Measurements from ENCODE around the gene SLC23A1.

SLC23A1 gene

GRCh38 chr5:139394123-139394653 lies 11.1 kb upstream of the SLC23A1 start:
- H3K4me1 ChIP-seq (ENCODE audit: control insufficient read depth in 1 of 2, insufficient read depth in 2 of 2, low read length in 2 of 2) = peaks cover 0 to 32% of the 10 kb centered on the region in 2 donors
- no peak overlapping the region for H3K27ac ChIP-seq (ENCODE audit: low read length)
- no peaks in the 10 kb centered on the region for H3K36me3 ChIP-seq (ENCODE audit: control insufficient read depth in 1 of 2, insufficient read depth in 2 of 2, low read length in 2 of 2)
- H3K4me3 ChIP-seq (ENCODE audit: low read depth in 1 of 2, low read length in 2 of 2) = peak overlapping the region; percentile 55 to 68
- H3K9me3 ChIP-seq (ENCODE audit: control insufficient read depth in 1 of 2, low read length in 2 of 2) = no peaks in the 10 kb centered on the region
- H3K27me3 ChIP-seq (ENCODE audit: low read depth, low read length) = peaks cover 11% of the 10 kb centered on the region

- Histone ChIP-seq H3K4me1 (ENCODE audit: control insufficient read depth in 1 of 2, insufficient read depth in 2 of 2, low read length in 2 of 2) (peaks cover 0 to 32% of the 10 kb centered on the region in 2 donors), H3K27ac (ENCODE audit: low read length) (no peak overlapping the region), H3K4me3 (ENCODE audit: low read depth in 1 of 2, low read length in 2 of 2) (peak overlapping the region; percentile 55 to 68)
Measured at GRCh38 chr5:139393497-139394122, 10.5 kb upstream of the SLC23A1 start.

GRCh38 chr5:139392678-139393496 lies 9.8 kb upstream of the SLC23A1 start:
- Histone ChIP-seq H3K9me3 (ENCODE audit: control insufficient read depth in 1 of 2, low read length in 2 of 2) (no peaks in the 10 kb centered on the region), H3K4me1 (ENCODE audit: control insufficient read depth in 1 of 2, insufficient read depth in 2 of 2, low read length in 2 of 2) (peaks cover 0 to 32% of the 10 kb centered on the region in 2 donors), H3K27ac (ENCODE audit: low read length) (no peak overlapping the region)

More at GRCh38 chr5:139393497-139394122, 10.5 kb upstream of the SLC23A1 start:
- Histone ChIP-seq H3K27me3 (ENCODE audit: low read depth, low read length) (peaks cover 11% of the 10 kb centered on the region), H3K9me3 (ENCODE audit: control insufficient read depth in 1 of 2, low read length in 2 of 2) (no peaks in the 10 kb centered on the region), H3K36me3 (ENCODE audit: control insufficient read depth in 1 of 2, insufficient read depth in 2 of 2, low read length in 2 of 2) (no peaks in the 10 kb centered on the region)

GRCh38 chr5:139392324-139392677 lies 9.2 kb upstream of the SLC23A1 start:
- peaks cover 0 to 32% of the 10 kb centered on the region in 2 donors for H3K4me1 ChIP-seq (ENCODE audit: control insufficient read depth in 1 of 2, insufficient read depth in 2 of 2, low read length in 2 of 2)

More at GRCh38 chr5:139392678-139393496, 9.8 kb upstream of the SLC23A1 start:
- peaks cover 11% of the 10 kb centered on the region for H3K27me3 ChIP-seq (ENCODE audit: low read depth, low read length)
- peak overlapping the region; percentile 55 to 68 for H3K4me3 ChIP-seq (ENCODE audit: low read depth in 1 of 2, low read length in 2 of 2)
- no peaks in the 10 kb centered on the region for H3K36me3 ChIP-seq (ENCODE audit: control insufficient read depth in 1 of 2, insufficient read depth in 2 of 2, low read length in 2 of 2)

GRCh38 chr5:139391570-139392323 lies 8.7 kb upstream of the SLC23A1 start:
- H3K9me3 ChIP-seq (ENCODE audit: control insufficient read depth in 1 of 2, low read length in 2 of 2) = no peaks in the 10 kb centered on the region
- peaks cover 11% of the 10 kb centered on the region for H3K27me3 ChIP-seq (ENCODE audit: low read depth, low read length)
- peak overlapping the region in 1 of 2 donors; percentile 68 for H3K4me3 ChIP-seq (ENCODE audit: low read depth in 1 of 2, low read length in 2 of 2)
- no peak overlapping the region for H3K27ac ChIP-seq (ENCODE audit: low read length)
- peaks cover 0 to 32% of the 10 kb centered on the region in 2 donors for H3K4me1 ChIP-seq (ENCODE audit: control insufficient read depth in 1 of 2, insufficient read depth in 2 of 2, low read length in 2 of 2)
- H3K36me3 ChIP-seq (ENCODE audit: control insufficient read depth in 1 of 2, insufficient read depth in 2 of 2, low read length in 2 of 2) = no peaks in the 10 kb centered on the region

More at GRCh38 chr5:139392324-139392677, 9.2 kb upstream of the SLC23A1 start:
- no peaks in the 10 kb centered on the region for H3K36me3 ChIP-seq (ENCODE audit: control insufficient read depth in 1 of 2, insufficient read depth in 2 of 2, low read length in 2 of 2)
- peak overlapping the region in 1 of 2 donors; percentile 68 for H3K4me3 ChIP-seq (ENCODE audit: low read depth in 1 of 2, low read length in 2 of 2)
- H3K27me3 ChIP-seq (ENCODE audit: low read depth, low read length) = peaks cover 11% of the 10 kb centered on the region
- no peaks in the 10 kb centered on the region for H3K9me3 ChIP-seq (ENCODE audit: control insufficient read depth in 1 of 2, low read length in 2 of 2)
- H3K27ac ChIP-seq (ENCODE audit: low read length) = no peak overlapping the region

- Histone ChIP-seq H3K27ac (ENCODE audit: low read length) (peak overlapping the region; percentile 8), H3K36me3 (ENCODE audit: control insufficient read depth in 1 of 2, insufficient read depth in 2 of 2, low read length in 2 of 2) (no peaks in the 10 kb centered on the region)
Measured at GRCh38 chr5:139390639-139391569, 7.8 kb upstream of the SLC23A1 start.

GRCh38 chr5:139389701-139390638 lies 6.9 kb upstream of the SLC23A1 start, which contains the start of gene MZB1:
Gene MZB1 (minus strand): TSS chr5:139389913. CDS start chr5:139389856, 57 bp downstream.
- H3K4me3 ChIP-seq (ENCODE audit: low read depth in 1 of 2, low read length in 2 of 2) = peak within 1 kb of the TSS in 1 of 2 donors; percentile 26
- peak within 1 kb of the TSS; percentile 8 for H3K27ac ChIP-seq (ENCODE audit: low read length)
- H3K4me1 ChIP-seq (ENCODE audit: control insufficient read depth in 1 of 2, insufficient read depth in 2 of 2, low read length in 2 of 2) = peaks cover 0 to 27% of the 10 kb centered on the region in 2 donors
- H3K36me3 ChIP-seq (ENCODE audit: control insufficient read depth in 1 of 2, insufficient read depth in 2 of 2, low read length in 2 of 2) = no peaks in the 10 kb centered on the region
- peaks cover 11% of the 10 kb centered on the region for H3K27me3 ChIP-seq (ENCODE audit: low read depth, low read length)
- H3K9me3 ChIP-seq (ENCODE audit: control insufficient read depth in 1 of 2, low read length in 2 of 2) = no peaks in the 10 kb centered on the region

More at GRCh38 chr5:139390639-139391569, 7.8 kb upstream of the SLC23A1 start:
- Histone ChIP-seq H3K9me3 (ENCODE audit: control insufficient read depth in 1 of 2, low read length in 2 of 2) (no peaks in the 10 kb centered on the region), H3K4me1 (ENCODE audit: control insufficient read depth in 1 of 2, insufficient read depth in 2 of 2, low read length in 2 of 2) (peaks cover 0 to 32% of the 10 kb centered on the region in 2 donors), H3K4me3 (ENCODE audit: low read depth in 1 of 2, low read length in 2 of 2) (no peak overlapping the region), H3K27me3 (ENCODE audit: low read depth, low read length) (peaks cover 11% of the 10 kb centered on the region)

- Histone ChIP-seq H3K4me3 (ENCODE audit: low read depth in 1 of 2, low read length in 2 of 2) (peak overlapping the region in 1 of 2 donors; percentile 37), H3K9me3 (ENCODE audit: control insufficient read depth in 1 of 2, low read length in 2 of 2) (no peaks in the 10 kb centered on the region), H3K36me3 (ENCODE audit: control insufficient read depth in 1 of 2, insufficient read depth in 2 of 2, low read length in 2 of 2) (no peaks in the 10 kb centered on the region), H3K27me3 (ENCODE audit: low read depth, low read length) (peaks cover 3% of the 10 kb centered on the region), H3K27ac (ENCODE audit: low read length) (no peak overlapping the region), H3K4me1 (ENCODE audit: control insufficient read depth in 1 of 2, insufficient read depth in 2 of 2, low read length in 2 of 2) (peaks cover 4 to 12% of the 10 kb centered on the region in 2 donors)
Measured at GRCh38 chr5:139388198-139388821, 5.2 kb upstream of the SLC23A1 start.

GRCh38 chr5:139387611-139388197 lies 4.6 kb upstream of the SLC23A1 start:
- H3K4me3 ChIP-seq (ENCODE audit: low read depth in 1 of 2, low read length in 2 of 2) = peak overlapping the region in 1 of 2 donors; percentile 37
- H3K36me3 ChIP-seq (ENCODE audit: control insufficient read depth in 1 of 2, insufficient read depth in 2 of 2, low read length in 2 of 2) = no peaks in the 10 kb centered on the region
- peaks cover 4 to 6% of the 10 kb centered on the region in 2 donors for H3K4me1 ChIP-seq (ENCODE audit: control insufficient read depth in 1 of 2, insufficient read depth in 2 of 2, low read length in 2 of 2)
- H3K9me3 ChIP-seq (ENCODE audit: control insufficient read depth in 1 of 2, low read length in 2 of 2) = no peaks in the 10 kb centered on the region
- H3K27ac ChIP-seq (ENCODE audit: low read length) = no peak overlapping the region
- no peaks in the 10 kb centered on the region for H3K27me3 ChIP-seq (ENCODE audit: low read depth, low read length)
